NCI-H345 treated with DMSO at 0.1 percent for 48 hours (cell line): ENCODE results near the gene SDF4.
A peak's percentile ranks its signal among the peaks of the same experiment; 100 is the strongest.

Source experiments
- DNase-seq: peaks from one replicate; lab custom pipeline; 2025; ENCODE audit not compliant: unreplicated experiment; lab: John Stamatoyannopoulos, UW

The SDF4 gene, protein sequence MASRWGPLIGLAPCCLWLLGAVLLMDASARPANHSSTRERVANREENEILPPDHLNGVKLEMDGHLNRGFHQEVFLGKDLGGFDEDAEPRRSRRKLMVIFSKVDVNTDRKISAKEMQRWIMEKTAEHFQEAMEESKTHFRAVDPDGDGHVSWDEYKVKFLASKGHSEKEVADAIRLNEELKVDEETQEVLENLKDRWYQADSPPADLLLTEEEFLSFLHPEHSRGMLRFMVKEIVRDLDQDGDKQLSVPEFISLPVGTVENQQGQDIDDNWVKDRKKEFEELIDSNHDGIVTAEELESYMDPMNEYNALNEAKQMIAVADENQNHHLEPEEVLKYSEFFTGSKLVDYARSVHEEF

GRCh38 chr1:1231400-1232207, at the start of gene SDF4:
TSS of gene SDF4 (minus strand) at chr1:1232001. CDS start at chr1:1228772, 3,229 bp downstream.
- peak; percentile 90 for DNase-seq

GRCh38 chr1:1280782-1281481, 49.1 kb upstream of the SDF4 start:
- DNase-seq = no peak

DNA sequence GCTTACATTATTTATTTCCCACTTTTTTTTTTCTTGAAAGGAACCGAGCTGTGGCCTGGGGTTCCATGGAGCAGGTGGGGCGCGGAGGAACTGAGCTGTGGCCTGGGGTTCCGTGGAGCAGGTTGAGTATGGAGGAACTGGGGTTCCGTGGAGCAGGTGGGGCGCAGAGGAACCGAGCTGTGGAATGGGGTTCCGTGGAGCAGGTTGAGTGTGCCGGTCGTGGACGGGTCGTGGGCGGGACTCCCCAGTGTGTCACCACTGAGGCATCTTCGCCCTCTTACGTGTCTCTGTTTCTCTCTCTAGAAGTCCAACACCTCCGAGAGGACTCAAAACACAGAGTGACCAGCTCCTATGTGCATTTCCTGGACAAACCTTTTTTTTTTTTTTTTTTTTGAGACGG, 47.2 kb upstream of the SDF4 start:
- DNase-seq = no peak

GRCh38 chr1:1278620-1279019, 46.8 kb upstream of the SDF4 start:
- no peak for DNase-seq

GRCh38 chr1:1275836-1276235, 44.0 kb upstream of the SDF4 start:
- no peak for DNase-seq

DNA sequence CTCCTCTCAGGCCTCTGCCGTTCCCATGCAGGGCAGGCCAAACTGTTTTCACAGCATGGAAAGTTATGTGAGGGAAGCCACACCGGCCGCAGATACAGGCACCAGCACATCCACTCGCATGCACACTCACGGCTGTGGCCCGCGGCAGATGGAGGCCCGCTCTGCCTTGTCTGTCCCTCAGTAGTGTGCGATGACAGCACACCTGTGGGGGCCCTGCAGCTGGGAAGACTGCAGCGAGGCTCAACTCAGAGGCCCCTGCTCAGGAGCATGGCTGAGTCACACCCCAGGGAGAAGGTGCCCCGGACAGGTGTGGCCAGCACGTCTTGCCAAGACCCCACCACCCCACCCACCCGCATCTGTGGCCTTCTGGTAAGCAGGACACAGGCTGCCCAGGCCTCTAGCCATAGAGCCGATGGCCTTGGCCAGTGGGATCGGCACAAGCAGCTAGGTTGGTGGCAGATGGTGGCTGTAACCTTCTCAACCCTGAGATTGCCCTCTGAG, 43.2 kb upstream of the SDF4 start:
- no peak for DNase-seq

DNA sequence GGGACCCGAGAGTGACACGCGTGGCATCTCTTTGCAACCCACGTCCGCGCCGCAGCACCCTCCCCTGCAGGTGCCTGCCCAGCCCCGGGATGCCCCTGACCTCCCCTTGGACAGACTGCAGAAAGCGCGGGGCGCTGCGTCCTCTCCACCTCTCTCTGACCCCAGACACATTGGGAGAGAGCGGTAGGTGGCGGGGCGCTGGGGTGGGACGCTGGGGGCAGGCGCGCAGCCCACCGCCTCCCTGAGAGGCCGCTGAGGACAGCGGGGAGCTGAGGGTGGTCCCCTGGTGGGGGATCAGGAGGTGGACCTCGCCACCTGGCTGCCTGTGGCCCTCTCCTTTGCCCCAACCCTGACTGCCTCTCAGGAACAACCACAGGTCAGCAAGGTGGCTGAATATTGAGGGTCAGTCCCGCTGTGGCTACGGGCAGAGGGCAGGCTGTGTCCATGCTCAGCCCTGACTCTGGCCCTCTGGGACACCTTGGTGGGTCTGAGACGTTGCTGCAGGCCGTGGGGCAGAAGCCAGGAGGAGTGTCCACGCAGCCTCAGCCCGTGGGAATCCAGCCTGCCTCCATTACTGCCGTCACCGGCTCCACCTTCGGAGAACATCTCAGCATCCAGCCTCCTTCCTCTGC, 42.6 kb upstream of the SDF4 start:
- DNase-seq = no peak

DNA sequence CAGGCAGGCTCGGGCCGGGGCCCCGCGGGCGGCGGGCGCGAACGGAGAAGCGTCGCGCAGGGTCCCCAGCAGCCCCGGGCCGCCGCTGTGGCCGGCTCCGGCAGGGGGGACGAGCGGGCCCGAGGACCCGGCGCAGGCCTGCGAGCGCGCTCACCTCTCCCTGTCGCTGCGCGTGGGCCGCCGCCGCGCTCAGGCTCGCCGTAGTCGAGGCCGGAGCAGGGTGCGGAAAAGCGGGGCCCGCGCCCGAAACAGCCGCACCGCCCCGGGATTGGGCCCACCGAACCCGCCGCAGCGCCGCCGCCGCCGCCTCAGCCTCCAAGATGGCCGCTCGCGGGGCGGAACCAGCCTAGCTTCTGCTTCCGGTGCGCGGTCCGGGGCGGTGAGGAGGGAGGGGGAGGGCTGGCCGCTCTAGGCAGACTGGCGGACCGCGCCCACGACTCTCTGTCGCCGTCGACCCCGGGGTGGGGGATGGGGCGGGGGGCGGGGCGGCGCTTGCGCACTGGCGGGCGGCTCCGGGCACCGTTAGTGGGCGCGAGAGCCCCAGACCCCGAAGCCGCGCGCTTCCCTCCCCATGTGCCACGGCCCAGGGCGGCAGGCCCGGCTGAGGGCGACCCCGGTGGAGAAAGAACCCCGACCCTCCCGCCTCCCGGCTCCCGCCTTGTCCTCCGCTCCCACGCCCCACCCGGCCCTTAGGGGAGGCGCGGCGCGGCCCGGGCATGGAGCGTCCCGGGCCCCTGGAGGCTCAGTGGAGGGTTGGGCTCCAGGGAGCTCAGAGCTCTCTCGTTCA, 41.9 kb upstream of the SDF4 start, which contains the start of gene UBE2J2:
TSS of gene UBE2J2 (minus strand) at position 343 of the 787 bp plus-strand sequence. CDS start 5,862 bp downstream, outside the sequence.
- peak; percentile 77 for DNase-seq

DNA sequence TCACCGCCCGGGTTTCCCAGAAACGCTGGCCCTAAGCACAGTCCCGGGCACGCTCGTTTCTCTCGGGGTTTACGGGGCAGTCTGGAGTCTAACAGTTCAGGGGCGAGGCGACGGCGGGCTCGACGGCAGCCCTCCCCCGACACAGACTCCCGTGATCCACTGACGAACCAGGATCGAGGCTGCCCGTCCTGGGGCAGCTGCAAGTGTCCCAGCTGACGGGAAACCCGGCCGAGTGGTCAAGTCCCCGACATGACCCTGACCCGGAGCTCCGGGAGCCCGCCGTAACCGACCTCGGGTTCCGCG, 41.4 kb upstream of the SDF4 start:
- no peak for DNase-seq

DNA sequence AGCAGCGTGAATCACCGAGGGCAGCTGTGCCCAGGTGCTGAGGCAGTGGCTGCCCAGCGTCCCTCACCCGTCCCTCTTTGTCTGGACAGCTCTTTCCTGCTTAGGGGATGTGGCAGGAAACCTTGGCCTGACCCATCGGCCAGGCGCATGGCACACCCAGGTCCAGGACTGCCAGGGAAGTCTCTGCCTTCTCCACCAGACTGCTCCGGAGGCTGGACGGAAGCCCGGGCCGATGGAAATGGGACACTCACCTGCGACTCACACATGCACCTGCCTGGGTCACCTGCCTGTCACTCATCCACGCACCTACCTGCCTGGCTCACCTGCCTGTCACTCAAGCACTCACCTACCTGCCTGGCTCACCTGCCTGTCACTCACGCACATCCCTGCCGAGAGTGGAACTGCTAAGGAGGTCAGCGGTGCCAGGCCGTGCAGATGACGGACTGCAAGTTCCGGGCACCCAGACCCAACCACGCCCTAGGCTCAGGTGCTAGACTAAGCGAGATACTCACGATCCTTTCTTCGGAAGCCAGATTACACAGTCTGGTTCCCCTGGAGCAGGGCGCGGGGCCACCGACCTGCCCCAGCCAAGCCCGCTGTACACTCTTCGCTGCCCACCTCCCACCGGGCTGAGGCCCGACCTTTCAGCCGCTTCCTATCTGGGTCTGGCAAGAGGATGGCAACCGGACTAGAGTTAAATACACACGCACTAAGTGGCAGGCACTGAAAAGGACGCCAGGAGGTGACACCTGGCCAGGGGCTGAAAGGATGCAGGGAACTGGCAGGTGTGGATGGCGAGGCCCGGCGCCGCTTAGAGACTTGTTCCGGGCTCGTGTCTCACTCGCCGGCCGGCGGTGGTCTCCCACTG, 40.8 kb upstream of the SDF4 start:
- no peak for DNase-seq

- no peak for DNase-seq
Measured at GRCh38 chr1:1270813-1271212, 39.0 kb upstream of the SDF4 start.

GRCh38 chr1:1268284-1268682, 36.5 kb upstream of the SDF4 start:
- no peak for DNase-seq

DNA sequence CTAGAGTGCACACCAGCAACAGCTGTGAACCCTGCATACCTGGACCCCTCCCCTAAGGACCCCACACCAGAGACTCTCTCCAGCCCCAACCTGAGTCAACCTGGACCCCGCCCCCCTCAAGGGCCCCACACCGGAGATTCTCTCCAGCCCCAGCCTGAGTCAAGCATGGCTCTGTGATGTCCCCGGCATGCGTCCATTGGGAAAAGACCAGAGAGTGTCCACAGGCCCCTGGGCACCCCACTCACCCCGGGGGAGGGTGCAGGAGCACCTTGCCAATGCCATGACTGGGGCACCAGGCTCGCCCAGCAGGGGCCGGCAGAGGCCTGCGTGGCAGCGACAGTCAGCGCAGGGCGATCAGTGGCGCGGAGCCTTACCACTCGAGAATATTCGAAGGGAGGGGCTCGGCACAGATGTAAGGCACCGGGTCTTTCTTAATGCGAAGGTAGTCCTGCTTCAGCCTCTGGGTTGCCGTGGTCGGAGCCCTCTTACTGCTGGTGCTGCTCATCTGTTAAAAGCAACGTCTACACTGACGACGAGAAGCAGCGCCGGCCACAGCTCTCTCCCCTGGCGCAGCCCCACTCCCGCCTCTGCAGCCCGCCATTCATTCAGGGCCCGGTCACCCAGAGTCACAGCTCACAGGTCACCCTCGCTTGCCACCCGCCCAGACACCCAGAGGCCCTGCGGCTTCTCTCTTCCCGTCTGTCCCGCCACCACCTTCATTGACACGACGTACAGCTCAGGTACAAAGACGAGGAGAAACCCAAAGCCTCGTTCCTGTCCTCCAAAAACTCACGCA, 35.9 kb upstream of the SDF4 start:
- no peak for DNase-seq

- DNase-seq = no peak
Measured at GRCh38 chr1:1264868-1265272, 33.1 kb upstream of the SDF4 start.

DNA sequence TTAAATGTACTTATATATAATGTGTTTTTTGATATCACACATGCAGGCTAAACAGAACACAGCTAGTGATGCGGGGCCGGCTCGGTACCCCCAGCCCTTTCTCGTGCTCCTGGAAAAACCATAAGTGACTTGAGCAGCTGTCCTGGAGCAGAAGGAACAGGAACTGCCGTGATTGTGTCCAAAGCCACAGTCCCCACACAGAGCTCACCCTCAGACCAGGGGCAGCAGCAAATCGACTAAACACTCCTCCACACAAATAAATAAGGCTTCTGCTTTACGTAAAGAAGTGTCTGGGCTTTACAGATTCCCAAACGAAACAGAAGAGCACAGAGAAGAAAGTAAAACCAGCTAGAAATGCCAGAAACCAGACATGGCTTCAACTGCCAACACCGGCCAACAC, 32.2 kb upstream of the SDF4 start:
- no peak for DNase-seq

DNA sequence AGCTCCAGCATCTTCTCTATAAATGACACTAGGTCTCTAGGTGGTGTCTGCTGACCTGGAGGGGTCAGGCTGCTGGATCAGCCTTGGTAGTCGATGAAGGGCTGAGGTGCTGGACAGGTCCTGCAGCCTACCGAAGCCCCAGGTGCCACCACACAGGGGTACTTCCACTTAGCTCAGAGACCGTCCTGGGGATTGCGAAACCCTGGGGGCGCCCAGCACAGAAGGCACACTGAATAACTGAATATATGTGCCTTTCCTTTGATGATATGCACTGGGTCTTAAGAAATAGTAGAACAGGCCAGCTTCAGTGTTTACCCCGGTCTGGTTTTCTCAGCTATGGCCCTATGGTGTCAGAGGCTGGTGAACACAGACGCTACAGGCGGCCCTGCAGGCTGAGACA, 31.0 kb upstream of the SDF4 start:
- DNase-seq = no peak

DNA sequence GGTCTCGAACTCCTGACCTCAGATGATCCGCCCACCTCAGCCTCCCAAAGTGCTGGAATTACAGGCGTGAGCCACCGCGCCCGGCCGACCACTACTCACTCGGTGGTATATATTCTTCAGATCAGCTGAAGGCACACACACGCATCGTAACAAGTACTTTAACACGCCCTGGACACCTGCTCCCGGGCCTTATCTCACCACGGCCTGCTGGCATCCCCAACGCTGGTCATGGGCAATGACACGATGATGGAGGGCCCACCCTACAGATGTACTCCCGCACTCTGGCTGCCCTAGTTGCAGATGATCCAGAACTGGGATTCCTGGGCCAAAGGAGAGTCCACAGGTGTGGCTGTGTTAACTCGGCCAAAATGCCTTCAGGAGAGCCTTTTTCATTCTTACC, 30.3 kb upstream of the SDF4 start:
- no peak for DNase-seq

GRCh38 chr1:1260843-1261560, 29.2 kb upstream of the SDF4 start:
- DNase-seq = no peak
